Heart left ventricle (tissue), 16 donors: Measurements from ENCODE around the gene TRDN. TPM values are rescaled to one million over a fixed set of nuclear protein-coding genes. Genes with fewer than 3 reads are reported as not detected.

Experiments
- ATAC-seq, 4 donors: fragments of 200-7000 bp; cut with Tn5 transposase; one replicate each; pipeline ENCODE4 v1.9.1; 2020 to 2022; ENCODE audit warnings: moderate library complexity in 4 of 4, mild to moderate bottlenecking in 3 of 4, moderate number of reproducible peaks in 1 of 4
- DNase-seq, 5 donors: peaks; one replicate each; pipeline ENCODE4 v3.0.0-alpha.2; 2020
- H3K27ac ChIP-seq, 12 donors: fragments of 200-600 bp; sonication (generic) in 4 of 12; one replicate each; pipeline versions ENCODE4 v1.5.0 to v1.8.0; 2016 to 2022; ENCODE audit warnings: mild to moderate bottlenecking in 2 of 12
- H3K27me3 ChIP-seq, 9 donors: fragments of 200-600 bp; sonication (generic) in 2 of 9; one replicate each; pipeline versions ENCODE4 v1.5.1 to v1.8.0; 2016 to 2022; ENCODE audit warnings: mild to moderate bottlenecking in 3 of 9
- H3K36me3 ChIP-seq, 9 donors: fragments of 200-600 bp; sonication (generic) in 2 of 9; one replicate each; pipeline versions ENCODE4 v1.5.0 to v1.8.0; 2018 to 2022; ENCODE audit warnings: mild to moderate bottlenecking in 2 of 9
- H3K4me1 ChIP-seq, 12 donors: fragments of 200-600 bp; sonication (generic) in 4 of 12; one replicate each; pipeline versions ENCODE4 v1.5.0 to v1.8.0; 2016 to 2022; ENCODE audit warnings: mild to moderate bottlenecking in 3 of 12
- H3K4me3 ChIP-seq, 12 donors: fragments of 200-600 bp; sonication (generic) in 4 of 12; one replicate each; pipeline versions ENCODE4 v1.5.0 to v1.8.0; 2017 to 2022; ENCODE audit warnings: mild to moderate bottlenecking in 9 of 12, moderate library complexity in 4 of 12
- H3K9me3 ChIP-seq, 12 donors: fragments of 200-600 bp; sonication (generic) in 4 of 12; one replicate each; pipeline versions ENCODE4 v1.5.0 to v1.8.0; 2016 to 2022; ENCODE audit warnings: mild to moderate bottlenecking in 1 of 12
- CTCF ChIP-seq, 12 donors: fragments of 200-600 bp; sonication (generic) in 4 of 12; IDR thresholded peaks; one replicate each; pipeline versions ENCODE4 v1.5.0 to v1.8.0; 2018 to 2022; ENCODE audit warnings: antibody characterized with exemption in 12 of 12, mild to moderate bottlenecking in 5 of 12
- POLR2A ChIP-seq, 2 donors: fragments of 450-650 bp; IDR thresholded peaks; one replicate each; pipeline ENCODE4 v1.6.1; 2017; ENCODE audit warnings: antibody characterized with exemption in 2 of 2, mild to moderate bottlenecking in 2 of 2, moderate library complexity in 2 of 2
- WGBS, 4 donors: extraction: QIAGEN DNeasy Blood & Tissue Kit in 2 of 4; methylation state at CpG; one replicate each; pipeline versions ENCODE4 v1.1.5 to v1.1.7; 2013 to 2018; 5-methylcytosine and 5-hydroxymethylcytosine counted together
- intact Hi-C, 10 donors: fragments of 100-400 bp; cut with DNase I; formaldehyde crosslinking; loops; one replicate each; pipeline versions ENCODE4 v1.11.1 to v1.14.2; 2022
- polyA plus RNA-seq, 2 donors: library from polyadenylated mRNA; stranded (reverse); fragments of 200-250 nt; gene quantifications; one replicate each; pipeline ENCODE4 v1.2.3, GENCODE V29; 2013
- total RNA-seq, 9 donors: library from RNA; depleted of rRNA in 2 of 9; stranded (reverse); fragments of >200 nt in 2 of 9; fragmentation: NEBNext Ultra II Directional in 3 of 9; extraction: Animal tissue kit (Norgen Biotek cat#: 25700) in 3 of 9; gene quantifications; one replicate each; pipeline versions ENCODE4 v1.1.0 to v1.2.4, GENCODE V29; 2016 to 2023
- donor health status: ischemic (EF 13 %, LVEDD 7.1; RV severe dilation, severe dysfunction).
- donor health status: healthy with polysubstance abuse.
- donor health status: DM: no; HTN: yes; CAD: no.
- donor health status: DM: no; HTN: no; CAD: no.
- donor health status: ischemic (EF 25% LVEDD 6.9; RV normal size, moderate dysfunction).
- donor health status: ischemic (EF 25% LVEDD 5.7; RV mildly dilated, moderate dysfunction).
- donor health status: healthy.
- donor health status: DM: yes; HTN: yes; CAD: no.
- donor health status: ischemic (EF 35%, LVEDD 5.7; RV mildly dilated, moderate dysfunction).
- donor health status: nonischemic (EF 11% LVEDD 7.7; RV severe dilation, severe dysfunction).
- donor health status: DM: yes; HTN: yes; CAD: no.
- donor health status: PGD.
- donor health status: ischemic (EF 29% LVEDD 5.4; RV normal size, mild dysfunction).
- donor health status: nonischemic (EF 23%, LVEDD 6.1; RV moderate dilation, normal function).

Gene TRDN
- total and polyA plus RNA-seq, 11 donors = 39.0 to 577 (median 381) TPM

- H3K9me3 ChIP-seq = no peaks in the 10 kb centered on the region
- ATAC-seq = no peak
- intact Hi-C loops = no loop called here
- no peaks in the 10 kb centered on the region for H3K36me3 ChIP-seq
- H3K4me1 ChIP-seq = no peaks in the 10 kb centered on the region
- H3K4me3 ChIP-seq = no peak overlapping the region
- no peak for DNase-seq
- TF ChIP-seq CTCF (IDR thresholded peaks at IDR 0.05) = no peak
- TF ChIP-seq POLR2A (IDR thresholded peaks at IDR 0.05) = no peak
- 50 to 58% (median 56%) methylated on average over 3 of the region's 3 CpGs for WGBS, 4 donors
- H3K27ac ChIP-seq = no peak overlapping the region
- no peaks in the 10 kb centered on the region for H3K27me3 ChIP-seq
Measured at GRCh38 chr6:123352705-123353104, 284.0 kb downstream of the TRDN start.

- no peaks in the 10 kb centered on the region for H3K27me3 ChIP-seq
- intact Hi-C loops = no loop called here
- H3K27ac ChIP-seq = no peak overlapping the region
- no peak for ATAC-seq
- no peak for DNase-seq
- 66 to 71% (median 67%) methylated on average over 3 of the region's 3 CpGs for WGBS, 4 donors
- H3K36me3 ChIP-seq = no peaks in the 10 kb centered on the region
- H3K4me1 ChIP-seq = no peaks in the 10 kb centered on the region
- TF ChIP-seq CTCF (IDR thresholded peaks at IDR 0.05) (no peak), POLR2A (IDR thresholded peaks at IDR 0.05) (no peak)
- no peaks in the 10 kb centered on the region for H3K9me3 ChIP-seq
- H3K4me3 ChIP-seq = no peak overlapping the region
Measured at GRCh38 chr6:123352279-123352678, 284.5 kb downstream of the TRDN start.

- DNase-seq = no peak
- no peaks in the 10 kb centered on the region for H3K27me3 ChIP-seq
- H3K4me1 ChIP-seq = no peaks in the 10 kb centered on the region
- no peak for ATAC-seq
- no peak overlapping the region for H3K4me3 ChIP-seq
- no peaks in the 10 kb centered on the region for H3K9me3 ChIP-seq
- H3K36me3 ChIP-seq = no peaks in the 10 kb centered on the region
- no peak for TF ChIP-seq POLR2A (IDR thresholded peaks at IDR 0.05)
- no peak for TF ChIP-seq CTCF (IDR thresholded peaks at IDR 0.05)
- no peak overlapping the region for H3K27ac ChIP-seq
- 59 to 77% (median 68%) methylated on average over 1 of the region's 1 CpG for WGBS, 4 donors
- intact Hi-C loops = no loop called here
Measured at GRCh38 chr6:123343836-123344235, 292.9 kb downstream of the TRDN start.

GRCh38 chr6:123338394-123338793 lies 298.4 kb downstream of the TRDN start:
- ATAC-seq = no peak
- H3K9me3 ChIP-seq = no peaks in the 10 kb centered on the region
- no peaks in the 10 kb centered on the region for H3K36me3 ChIP-seq
- intact Hi-C loops = no loop called here
- no peak overlapping the region for H3K27ac ChIP-seq
- no peaks in the 10 kb centered on the region for H3K27me3 ChIP-seq
- H3K4me3 ChIP-seq = no peak overlapping the region
- TF ChIP-seq POLR2A (IDR thresholded peaks at IDR 0.05) (no peak), CTCF (IDR thresholded peaks at IDR 0.05) (no peak)
- DNase-seq = no peak
- H3K4me1 ChIP-seq = no peaks in the 10 kb centered on the region
